Lower lobe of right lung (tissue), 2 donors: ENCODE data around the gene CNN1. TPM values are rescaled to one million over a fixed set of nuclear protein-coding genes. Genes with fewer than 3 reads are reported as not detected.

ENCODE experiments used
- ATAC-seq, 2 donors: fragments of 200-7000 bp; cut with Tn5 transposase; one replicate each; pipeline ENCODE4 v1.9.1; 2020 to 2022; ENCODE audit warnings: mild to moderate bottlenecking in 2 of 2, moderate library complexity in 2 of 2
- DNase-seq: peaks from one replicate; pipeline ENCODE4 v3.0.0-alpha.2; 2020
- H3K27ac ChIP-seq: fragments of 200-600 bp; one replicate; pipeline ENCODE4 v1.8.0; 2022
- H3K27me3 ChIP-seq: fragments of 200-600 bp; one replicate; pipeline ENCODE4 v1.8.0; 2022; ENCODE audit warnings: low read depth
- H3K36me3 ChIP-seq: fragments of 200-600 bp; one replicate; pipeline ENCODE4 v1.8.0; 2022; ENCODE audit warnings: mild to moderate bottlenecking
- H3K4me1 ChIP-seq: fragments of 200-600 bp; one replicate; pipeline ENCODE4 v1.8.0; 2022
- H3K4me3 ChIP-seq: fragments of 200-600 bp; one replicate; pipeline ENCODE4 v1.8.0; 2022; ENCODE audit warnings: mild to moderate bottlenecking
- H3K9me3 ChIP-seq: fragments of 200-600 bp; one replicate; pipeline ENCODE4 v1.8.0; 2022
- intact Hi-C: fragments of 100-400 bp; cut with DNase I; formaldehyde crosslinking; loops from one replicate; pipeline ENCODE4 v1.11.0; 2022
- total RNA-seq: library from RNA; stranded (reverse); fragmentation: NEBNext Ultra II Directional; extraction: Animal tissue kit (Norgen Biotek cat#: 25700); gene quantifications from one replicate; pipeline ENCODE4 v1.2.1, GENCODE V29; 2021
- TF ChIP-seq, protein P1 (sequence below): fragments of 200-600 bp; IDR thresholded peaks from one replicate; pipeline ENCODE4 v1.8.0; 2022; ENCODE audit warnings: antibody characterized with exemption, mild to moderate bottlenecking
- donor health status: DM: no; HTN: yes; CAD: no; lungs with severe emphysema.

The CNN1 gene
- total RNA-seq, 1 donor from 2014 or later = 16.4 TPM

DNA sequence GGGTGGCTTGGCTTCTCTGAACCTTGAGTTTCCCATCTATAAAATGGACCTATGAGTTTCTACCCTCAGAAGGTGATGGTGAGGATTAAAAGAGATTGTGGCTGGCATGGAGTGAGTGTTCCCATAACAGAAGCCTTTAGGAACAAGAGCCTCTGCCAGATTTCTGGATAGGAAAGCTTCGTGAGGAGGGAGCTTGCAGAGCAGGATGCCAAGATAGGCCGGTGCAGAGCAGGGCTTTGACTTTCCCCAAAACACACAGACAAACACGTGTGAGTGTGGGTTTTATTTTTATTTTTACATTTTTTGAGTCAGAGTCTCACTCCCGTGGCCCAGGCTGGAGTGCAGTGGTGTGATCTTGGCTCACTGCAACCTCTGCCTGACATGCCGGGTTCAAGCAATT is 3.7 kb upstream of the CNN1 start:
- Histone ChIP-seq H3K9me3 (no peaks in the 10 kb centered on the region), H3K27ac (no peak overlapping the region), H3K4me1 (peaks cover 7% of the 10 kb centered on the region), H3K4me3 (no peak overlapping the region), H3K36me3 (no peaks in the 10 kb centered on the region), H3K27me3 (peaks cover 14% of the 10 kb centered on the region)
- TF ChIP-seq, protein P1, sequence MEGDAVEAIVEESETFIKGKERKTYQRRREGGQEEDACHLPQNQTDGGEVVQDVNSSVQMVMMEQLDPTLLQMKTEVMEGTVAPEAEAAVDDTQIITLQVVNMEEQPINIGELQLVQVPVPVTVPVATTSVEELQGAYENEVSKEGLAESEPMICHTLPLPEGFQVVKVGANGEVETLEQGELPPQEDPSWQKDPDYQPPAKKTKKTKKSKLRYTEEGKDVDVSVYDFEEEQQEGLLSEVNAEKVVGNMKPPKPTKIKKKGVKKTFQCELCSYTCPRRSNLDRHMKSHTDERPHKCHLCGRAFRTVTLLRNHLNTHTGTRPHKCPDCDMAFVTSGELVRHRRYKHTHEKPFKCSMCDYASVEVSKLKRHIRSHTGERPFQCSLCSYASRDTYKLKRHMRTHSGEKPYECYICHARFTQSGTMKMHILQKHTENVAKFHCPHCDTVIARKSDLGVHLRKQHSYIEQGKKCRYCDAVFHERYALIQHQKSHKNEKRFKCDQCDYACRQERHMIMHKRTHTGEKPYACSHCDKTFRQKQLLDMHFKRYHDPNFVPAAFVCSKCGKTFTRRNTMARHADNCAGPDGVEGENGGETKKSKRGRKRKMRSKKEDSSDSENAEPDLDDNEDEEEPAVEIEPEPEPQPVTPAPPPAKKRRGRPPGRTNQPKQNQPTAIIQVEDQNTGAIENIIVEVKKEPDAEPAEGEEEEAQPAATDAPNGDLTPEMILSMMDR = no peak
- DNase-seq (no peak), ATAC-seq (no peak)
- intact Hi-C loops = no loop called here

DNA sequence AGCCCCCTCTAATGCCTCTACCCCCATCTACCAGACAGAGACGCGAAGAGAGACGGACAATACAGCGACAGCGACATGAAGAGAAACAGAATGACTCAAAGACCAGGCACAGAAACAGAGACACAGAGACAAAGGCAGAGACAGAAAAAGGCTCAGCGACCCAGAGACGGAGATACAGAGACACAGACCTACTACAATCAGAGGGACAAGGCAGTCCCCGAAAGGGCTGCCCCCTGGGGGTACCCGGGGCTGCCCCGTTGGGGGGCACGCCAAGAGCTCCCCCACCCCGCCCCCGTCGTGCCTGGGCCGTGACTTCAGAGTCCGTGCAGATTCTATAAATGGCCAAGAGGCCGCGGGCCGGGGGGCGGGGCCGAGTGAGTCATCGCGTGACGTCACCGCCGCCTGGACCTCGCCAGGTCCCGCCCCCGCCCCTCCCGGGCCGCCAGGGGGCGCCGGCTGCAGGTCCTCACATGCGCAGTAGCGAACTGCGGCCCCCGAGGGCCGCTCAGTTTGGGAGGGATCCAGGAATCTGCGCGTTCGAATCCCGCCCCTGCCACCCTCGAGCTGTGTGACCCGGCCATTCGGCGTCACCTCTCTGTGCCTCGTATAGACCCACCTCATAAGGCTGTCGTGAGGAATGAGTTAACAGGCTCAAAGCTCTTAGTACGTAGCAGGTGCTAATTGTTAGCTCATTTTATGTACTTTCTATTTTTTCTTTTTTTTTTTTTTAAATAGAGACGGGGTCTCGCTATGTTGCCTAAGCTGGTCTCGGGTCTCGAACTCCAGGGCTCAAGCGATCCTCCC is 2.7 kb upstream of the CNN1 start:
- intact Hi-C loops = no loop called here
- no peaks in the 10 kb centered on the region for H3K9me3 ChIP-seq
- peak overlapping the region; percentile 48 for H3K4me3 ChIP-seq
- H3K36me3 ChIP-seq = no peaks in the 10 kb centered on the region
- TF ChIP-seq, protein P1 = peak; percentile 96
- DNase-seq (peak; percentile 92), ATAC-seq (peak; percentile 93 to 95)
- peak overlapping the region; percentile 62 for H3K27ac ChIP-seq
- peaks cover 7% of the 10 kb centered on the region for H3K4me1 ChIP-seq
- H3K27me3 ChIP-seq = peaks cover 20% of the 10 kb centered on the region

DNA sequence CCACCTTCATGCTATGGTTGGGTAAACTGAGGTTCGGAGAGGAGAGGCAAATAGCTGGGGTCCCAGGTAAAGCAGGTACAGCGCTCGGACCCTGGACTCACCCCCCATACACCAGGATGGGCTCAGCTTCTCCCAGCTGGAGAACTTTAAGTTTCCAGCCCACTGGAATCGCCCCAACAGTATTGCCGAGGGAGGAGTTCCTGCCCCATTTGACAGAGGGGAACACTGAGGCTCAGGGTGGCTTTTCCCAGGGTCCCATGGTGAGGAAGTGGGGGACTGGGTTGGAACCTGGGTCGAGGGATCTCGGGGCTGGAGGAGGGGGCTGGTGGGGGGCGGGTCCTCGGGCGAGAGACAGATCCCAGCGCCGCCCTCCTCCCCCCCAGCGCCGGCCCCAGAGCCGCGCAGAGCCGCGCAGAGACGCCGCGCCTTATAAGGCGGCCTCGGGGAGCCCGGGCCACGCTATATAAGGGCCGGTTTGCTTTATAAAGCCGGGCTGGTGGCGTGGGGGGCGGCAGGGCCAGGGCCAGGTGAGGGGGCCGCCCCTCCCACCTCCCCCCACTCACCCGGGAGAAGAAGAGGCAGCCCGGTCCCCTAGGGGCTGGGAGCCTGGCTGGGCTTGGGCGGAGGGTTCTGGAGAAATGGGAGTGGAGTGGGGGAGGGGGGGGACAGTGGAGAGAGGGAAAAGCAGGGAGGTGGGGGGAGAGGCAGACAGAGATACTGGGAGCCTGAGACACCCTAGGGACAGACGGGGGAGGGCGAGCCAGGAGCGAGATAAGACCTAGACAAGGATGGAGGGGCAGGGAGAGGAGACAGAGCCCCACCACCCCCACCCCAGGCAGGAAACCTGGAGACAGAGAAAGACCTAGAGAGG is 1.1 kb downstream of the CNN1 start:
- Histone ChIP-seq H3K27ac (peak overlapping the region; percentile 31), H3K36me3 (no peaks in the 10 kb centered on the region), H3K9me3 (no peaks in the 10 kb centered on the region), H3K27me3 (peaks cover 20% of the 10 kb centered on the region), H3K4me3 (peak overlapping the region; percentile 35), H3K4me1 (peaks cover 7% of the 10 kb centered on the region)
- DNase-seq = no peak
- TF ChIP-seq, protein P1 = no peak
- ATAC-seq = no peak
- intact Hi-C loops = no loop called here

DNA sequence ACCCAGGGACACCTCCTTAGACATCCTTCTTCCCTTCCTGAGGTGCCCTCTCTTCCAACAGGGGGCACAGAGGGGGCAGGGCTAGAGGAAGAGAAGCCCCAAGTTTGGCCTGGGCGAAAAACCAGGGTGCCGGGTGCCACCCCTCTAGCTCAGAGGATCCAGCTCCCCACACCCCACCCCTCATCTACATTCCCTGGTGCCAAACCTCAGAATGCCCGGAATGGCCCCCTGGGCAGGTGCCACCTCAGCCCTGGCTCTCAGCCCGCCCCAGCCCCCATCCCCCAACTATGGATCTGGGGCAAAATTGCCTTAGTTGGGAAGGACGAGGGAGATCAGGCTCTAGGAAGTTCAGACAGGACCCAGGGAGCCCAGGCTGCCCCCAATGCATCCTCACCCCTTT is 2.0 kb downstream of the CNN1 start:
- no peak for DNase-seq

DNA sequence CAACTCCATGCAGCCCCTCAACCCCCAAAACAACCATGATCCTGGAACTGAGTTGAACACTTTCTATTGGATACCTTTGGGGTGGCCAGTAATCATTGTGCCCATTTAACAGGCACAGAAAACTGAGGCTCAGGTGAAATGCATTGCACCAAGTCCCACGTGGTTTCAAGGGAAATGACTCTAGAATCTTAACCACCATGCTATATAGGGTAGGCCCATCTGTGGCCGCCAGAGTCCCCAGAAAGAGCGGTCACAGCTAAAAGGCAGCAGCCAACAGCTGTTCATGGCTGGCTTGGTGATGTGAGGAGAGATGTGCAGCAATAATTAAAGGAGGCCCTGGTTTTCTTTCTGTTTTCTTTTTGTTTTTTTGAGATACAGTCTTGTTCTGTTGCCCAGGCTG is 2.6 kb downstream of the CNN1 start:
- intact Hi-C loops = no loop called here
- no peak overlapping the region for H3K4me3 ChIP-seq
- no peaks in the 10 kb centered on the region for H3K36me3 ChIP-seq
- no peaks in the 10 kb centered on the region for H3K4me1 ChIP-seq
- ATAC-seq = no peak
- peaks cover 20% of the 10 kb centered on the region for H3K27me3 ChIP-seq
- H3K27ac ChIP-seq = no peak overlapping the region
- TF ChIP-seq, protein P1 = no peak
- no peaks in the 10 kb centered on the region for H3K9me3 ChIP-seq
- DNase-seq = no peak

More for the DNA sequence above, 2.0 kb downstream of the CNN1 start:
- ATAC-seq = no peak
- Histone ChIP-seq H3K9me3 (no peaks in the 10 kb centered on the region), H3K4me1 (peaks cover 4% of the 10 kb centered on the region), H3K4me3 (no peak overlapping the region), H3K36me3 (no peaks in the 10 kb centered on the region), H3K27ac (no peak overlapping the region), H3K27me3 (peaks cover 20% of the 10 kb centered on the region)
- intact Hi-C loops = no loop called here
- TF ChIP-seq, protein P1 = no peak
